ENCODE data around the gene TMEM37.

- TF ChIP-seq EP300 (conservative IDR thresholded peaks at IDR 0.05; ENCODE audit: poor library complexity, severe bottlenecking) (no peak), EZH2 (IDR thresholded peaks at IDR 0.05; ENCODE audit: borderline replicate concordance, insufficient read depth, low read length, poor library complexity, severe bottlenecking) (no peak), CTCF (IDR thresholded peaks at IDR 0.05; ENCODE audit: poor library complexity, severe bottlenecking) (no peak), REST (IDR thresholded peaks at IDR 0.05; ENCODE audit: borderline replicate concordance) (no peak), TAF1 (IDR thresholded peaks at IDR 0.05; ENCODE audit: low read depth) (no peak), SMC3 (conservative IDR thresholded peaks at IDR 0.05; ENCODE audit: poor library complexity) (no peak)
Observed at GRCh38 chr2:119425620-119426395, 5.8 kb upstream of the TMEM37 start.

Measured in neural cell (in vitro differentiated cells).